Neural progenitor cell (in vitro differentiated cells): ENCODE measurements around the gene STOM.

Source experiments
- EZH2 ChIP-seq: fragments of 200-600 bp; sonication (generic); IDR thresholded peaks from 2 replicates; pipeline ENCODE4 v1.6.1; 2017; ENCODE audit warnings: antibody characterized with exemption, mild to moderate bottlenecking, moderate library complexity
- TF ChIP-seq, protein P1 (sequence below): fragments of 200-600 bp; sonication (generic); IDR thresholded peaks from 2 replicates; pipeline ENCODE4 v1.5.1; 2017; ENCODE audit warnings: antibody characterized with exemption, mild to moderate bottlenecking

DNA sequence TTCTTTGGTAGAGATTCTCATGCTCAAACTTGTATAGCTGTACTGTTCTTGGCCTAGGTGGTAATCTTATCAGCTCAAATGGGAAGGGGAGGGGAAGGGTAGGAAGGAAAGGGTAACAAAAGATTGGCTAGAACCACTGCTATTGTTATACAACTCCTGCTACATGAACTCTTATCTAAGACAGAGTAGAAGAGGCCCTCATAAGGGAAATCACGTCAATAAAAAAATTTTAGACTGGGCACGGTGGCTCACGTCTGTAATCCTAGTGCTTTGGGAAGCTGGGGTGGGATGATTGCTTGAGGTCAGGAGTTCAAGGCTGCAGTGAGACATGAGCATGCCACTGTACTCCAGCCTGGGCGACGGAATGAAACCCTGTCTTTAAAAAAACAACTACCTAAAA is 15.9 kb downstream of the STOM start:
- TF ChIP-seq, protein P1, sequence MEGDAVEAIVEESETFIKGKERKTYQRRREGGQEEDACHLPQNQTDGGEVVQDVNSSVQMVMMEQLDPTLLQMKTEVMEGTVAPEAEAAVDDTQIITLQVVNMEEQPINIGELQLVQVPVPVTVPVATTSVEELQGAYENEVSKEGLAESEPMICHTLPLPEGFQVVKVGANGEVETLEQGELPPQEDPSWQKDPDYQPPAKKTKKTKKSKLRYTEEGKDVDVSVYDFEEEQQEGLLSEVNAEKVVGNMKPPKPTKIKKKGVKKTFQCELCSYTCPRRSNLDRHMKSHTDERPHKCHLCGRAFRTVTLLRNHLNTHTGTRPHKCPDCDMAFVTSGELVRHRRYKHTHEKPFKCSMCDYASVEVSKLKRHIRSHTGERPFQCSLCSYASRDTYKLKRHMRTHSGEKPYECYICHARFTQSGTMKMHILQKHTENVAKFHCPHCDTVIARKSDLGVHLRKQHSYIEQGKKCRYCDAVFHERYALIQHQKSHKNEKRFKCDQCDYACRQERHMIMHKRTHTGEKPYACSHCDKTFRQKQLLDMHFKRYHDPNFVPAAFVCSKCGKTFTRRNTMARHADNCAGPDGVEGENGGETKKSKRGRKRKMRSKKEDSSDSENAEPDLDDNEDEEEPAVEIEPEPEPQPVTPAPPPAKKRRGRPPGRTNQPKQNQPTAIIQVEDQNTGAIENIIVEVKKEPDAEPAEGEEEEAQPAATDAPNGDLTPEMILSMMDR = no peak
- no peak for TF ChIP-seq EZH2
